ENCODE results near the gene VAC14.
"Not testable (repeated sequence)": the region's sequence is repeated elsewhere in the genome, so short reads cannot be mapped to it uniquely, and the experiment has no call there.

The VAC14 gene

DNA sequence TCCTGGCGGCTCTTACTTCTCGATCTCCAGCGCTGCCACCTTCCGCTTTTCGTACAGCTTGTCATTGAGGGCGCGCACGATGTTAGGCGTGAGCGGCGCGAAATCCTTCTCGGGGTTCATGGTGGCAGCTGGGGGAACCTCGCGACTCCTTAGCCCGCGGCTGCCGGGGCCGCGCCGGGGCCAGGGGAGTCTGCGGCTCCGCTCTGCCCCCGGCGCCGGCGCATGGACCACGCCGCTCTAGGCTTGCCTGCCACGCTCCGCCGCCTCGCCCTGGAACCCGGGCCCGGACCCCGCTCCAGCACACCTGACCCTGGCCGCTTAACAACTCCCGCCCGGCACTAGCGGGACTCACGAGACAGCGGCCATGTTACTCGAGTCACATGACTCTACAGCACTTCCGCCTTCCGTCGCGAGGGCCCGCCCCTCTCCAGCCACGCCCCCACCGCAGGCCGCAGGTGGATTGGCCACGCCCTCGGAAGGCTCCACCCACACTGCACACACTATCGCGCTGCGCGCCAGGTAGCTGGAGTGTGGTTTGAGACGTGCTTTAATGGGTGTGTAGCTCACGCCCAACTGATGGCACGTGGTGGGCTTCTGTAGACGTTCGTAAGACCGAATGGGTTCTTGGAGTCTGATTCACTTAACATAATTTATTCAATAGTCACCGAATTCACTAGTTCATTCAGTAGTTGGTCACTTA, at the start of gene VAC14:
VAC14 (minus strand) TSS at position 378 of the 700 bp plus-strand sequence; CDS start at position 120, 258 bp downstream.
- FAIRE-seq: peak; percentile 71

- FAIRE-seq: not testable (repeated sequence)
Measured at GRCh38 chr16:70823498-70824118, 22.6 kb upstream of the VAC14 start.

DNA sequence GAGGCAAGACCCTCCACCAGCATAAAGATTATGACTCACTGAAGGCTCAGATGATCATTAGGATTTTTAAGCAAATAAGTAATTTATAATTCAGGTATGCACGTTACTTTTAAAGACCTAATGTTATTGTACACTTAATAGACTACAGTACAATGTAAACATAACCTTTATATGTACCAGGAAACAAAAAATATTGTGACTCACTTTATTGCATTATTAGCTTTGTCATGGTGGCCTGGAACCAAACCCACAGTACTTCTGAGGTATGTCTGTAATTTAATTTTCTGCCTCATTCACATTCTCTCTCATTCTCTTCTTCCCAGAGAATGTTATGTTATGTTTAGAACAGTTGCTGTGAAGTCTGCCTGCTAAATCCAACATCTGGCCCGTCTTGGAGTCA, 21.8 kb upstream of the VAC14 start:
- FAIRE-seq: not testable (repeated sequence)

GRCh38 chr16:70818088-70818487, 17.1 kb upstream of the VAC14 start:
- not testable (repeated sequence) for FAIRE-seq

DNA sequence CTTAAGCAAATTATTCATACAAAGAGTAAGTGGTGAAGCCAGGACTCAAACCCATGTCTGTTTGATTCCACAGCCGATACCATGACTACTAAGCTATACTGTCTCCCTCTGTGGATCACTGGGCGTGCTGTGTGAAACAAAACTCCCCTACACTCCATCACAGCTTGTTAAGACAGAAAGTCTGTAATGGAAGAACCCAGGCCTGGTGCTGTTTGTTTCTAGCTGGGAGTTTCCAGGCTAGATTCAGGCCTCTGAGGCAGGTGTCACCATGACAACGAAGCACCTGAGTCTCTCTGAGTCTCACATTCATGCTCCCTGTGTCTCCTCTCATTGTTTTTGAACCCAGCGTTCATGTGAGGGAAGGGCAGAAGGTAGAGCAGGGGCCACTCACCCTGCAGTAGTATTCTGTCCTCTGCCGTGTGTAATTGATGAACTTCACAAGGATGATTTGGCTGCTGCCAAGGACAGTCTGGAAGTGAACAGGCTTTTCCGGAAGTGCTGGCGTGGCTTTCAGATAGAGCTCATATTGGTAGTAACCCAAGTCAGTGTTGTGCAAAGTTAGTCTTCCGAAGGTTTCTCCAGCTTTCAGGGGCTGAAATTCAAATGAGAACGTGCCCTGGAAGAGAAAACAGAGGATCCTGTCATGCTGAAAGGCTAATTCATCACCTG, 8.6 kb upstream of the VAC14 start:
- FAIRE-seq: no peak

GRCh38 chr16:70808371-70808770, 7.4 kb upstream of the VAC14 start:
- FAIRE-seq: no peak

DNA sequence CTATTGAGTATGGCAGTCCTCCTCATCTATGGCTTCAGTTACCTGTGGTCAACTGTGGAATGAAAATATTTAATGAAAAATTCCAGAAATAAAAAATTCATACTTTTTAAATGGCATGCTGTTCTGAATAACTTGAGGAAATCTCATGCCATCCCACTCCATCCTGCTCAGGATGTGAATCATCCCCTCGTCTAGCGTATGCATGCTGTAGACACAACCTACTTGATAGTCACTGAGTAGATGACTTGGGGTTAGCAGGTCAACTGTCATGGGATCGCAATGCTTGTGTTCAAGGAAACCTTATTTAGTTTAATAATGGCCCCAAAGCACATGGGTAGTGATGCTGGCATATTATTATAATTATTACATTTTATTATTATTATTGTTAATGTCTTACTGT, 4.8 kb upstream of the VAC14 start:
- FAIRE-seq: no peak

DNA sequence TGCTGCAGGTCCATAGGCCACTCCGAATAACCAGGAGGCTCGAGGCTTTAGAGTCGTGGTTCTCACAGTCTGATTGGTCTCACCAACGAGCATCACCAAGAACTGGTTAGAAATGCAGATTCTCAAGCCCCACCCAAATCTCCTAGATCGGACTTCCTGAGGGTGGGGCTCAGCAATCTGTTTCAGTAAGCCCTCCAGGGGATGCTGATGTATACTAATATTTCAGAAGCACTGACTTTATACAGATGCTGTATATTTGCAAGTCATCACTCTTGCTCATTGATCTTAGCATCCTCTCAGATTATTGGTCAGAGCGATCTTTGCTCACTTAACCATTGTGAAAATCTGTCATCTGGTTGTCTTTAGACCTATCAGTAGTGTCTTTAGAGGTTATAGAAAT, 4.4 kb upstream of the VAC14 start:
- FAIRE-seq: no peak

GRCh38 chr16:70804734-70805169, 3.8 kb upstream of the VAC14 start:
- FAIRE-seq: no peak

- no peak for FAIRE-seq
Measured at GRCh38 chr16:70804153-70804733, 3.3 kb upstream of the VAC14 start.

DNA sequence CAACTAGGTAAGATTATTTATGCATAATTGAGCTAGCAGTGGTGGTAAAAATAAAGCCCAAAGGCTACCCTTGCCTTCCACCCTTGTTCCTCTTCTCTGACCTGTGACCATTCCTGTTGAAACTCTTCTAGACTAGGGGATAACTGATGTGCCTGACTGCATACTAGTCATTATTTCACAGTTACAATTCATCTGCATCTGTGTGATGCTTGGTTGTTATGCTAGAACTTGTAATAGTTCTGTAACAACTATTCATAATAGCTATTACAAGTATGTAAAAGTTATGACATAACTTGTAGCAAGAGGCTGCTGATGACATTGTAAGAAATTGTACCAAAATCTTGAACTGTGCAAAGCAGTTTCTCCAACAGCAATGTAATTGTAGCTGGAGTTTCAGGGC, 2.4 kb upstream of the VAC14 start:
- no peak for FAIRE-seq

GRCh38 chr16:70801611-70802010, 653 bp upstream of the VAC14 start:
- no peak for FAIRE-seq

DNA sequence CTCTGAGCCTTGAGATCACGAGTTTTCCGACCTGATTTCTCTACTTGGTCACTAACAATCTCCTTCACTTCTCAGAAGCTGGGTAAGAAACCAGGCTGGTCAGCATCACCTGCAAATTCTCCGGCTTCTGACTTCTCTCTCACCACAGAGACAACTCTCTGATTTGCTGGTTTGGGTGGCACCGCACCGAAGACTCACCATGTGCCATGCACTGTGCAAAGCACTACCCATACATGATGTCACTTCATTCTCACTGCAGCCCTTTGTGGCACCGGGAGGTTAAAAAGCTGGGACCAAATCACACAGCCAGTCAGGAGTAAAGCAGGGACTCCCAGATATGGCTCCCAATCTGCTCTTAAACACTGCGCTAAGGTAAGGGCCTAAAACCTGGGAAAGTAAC, 647 bp downstream of the VAC14 start:
- no peak for FAIRE-seq

DNA sequence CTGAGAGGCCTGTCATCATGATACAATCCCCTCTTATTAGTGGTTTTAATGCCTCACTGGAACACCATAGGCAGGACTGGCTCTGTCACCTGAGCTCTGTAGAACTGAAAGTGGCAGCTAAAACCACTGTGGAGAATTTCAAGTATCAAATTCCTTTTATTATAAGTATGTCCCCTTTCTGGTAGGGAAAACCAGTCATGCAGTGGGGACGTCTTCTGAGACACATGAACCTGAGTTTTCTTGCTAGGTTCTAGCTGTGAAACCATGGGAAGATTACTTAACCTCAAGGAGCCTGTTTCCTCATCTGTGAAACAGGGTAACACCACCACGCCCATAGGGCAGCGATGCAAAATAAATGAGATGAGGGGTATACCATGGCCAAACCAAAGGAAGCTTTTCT, 4.7 kb downstream of the VAC14 start:
- no peak for FAIRE-seq

DNA sequence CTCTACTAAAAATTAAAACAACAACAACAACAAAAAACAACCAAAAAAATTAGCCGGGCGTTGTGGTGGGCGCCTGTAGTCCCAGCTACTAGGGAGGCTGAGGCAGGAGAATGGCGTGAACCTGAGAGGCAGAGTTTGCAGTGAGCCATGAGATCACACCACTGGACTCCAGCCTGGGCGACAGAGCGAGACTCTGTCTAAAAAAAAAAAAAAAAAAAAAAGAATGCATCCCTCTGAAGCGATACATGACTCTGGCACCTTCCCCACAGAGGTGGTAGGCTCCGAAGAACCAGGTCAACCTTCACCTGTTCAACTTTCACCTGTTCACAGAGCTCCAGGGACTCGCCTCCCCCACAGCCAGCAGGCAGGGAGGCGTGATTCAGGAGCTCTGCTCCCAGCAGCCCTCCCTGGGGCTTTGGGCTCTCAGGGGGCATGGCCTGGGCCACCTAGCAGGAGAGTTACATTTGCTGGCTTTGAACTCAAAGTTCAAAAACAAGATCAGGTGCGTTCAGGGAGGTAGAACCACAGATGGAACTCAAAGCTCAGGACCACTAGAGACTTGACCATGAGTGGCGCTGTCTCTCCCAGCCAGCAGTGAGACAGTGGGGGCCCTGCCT, 5.6 kb downstream of the VAC14 start:
- no peak for FAIRE-seq

DNA sequence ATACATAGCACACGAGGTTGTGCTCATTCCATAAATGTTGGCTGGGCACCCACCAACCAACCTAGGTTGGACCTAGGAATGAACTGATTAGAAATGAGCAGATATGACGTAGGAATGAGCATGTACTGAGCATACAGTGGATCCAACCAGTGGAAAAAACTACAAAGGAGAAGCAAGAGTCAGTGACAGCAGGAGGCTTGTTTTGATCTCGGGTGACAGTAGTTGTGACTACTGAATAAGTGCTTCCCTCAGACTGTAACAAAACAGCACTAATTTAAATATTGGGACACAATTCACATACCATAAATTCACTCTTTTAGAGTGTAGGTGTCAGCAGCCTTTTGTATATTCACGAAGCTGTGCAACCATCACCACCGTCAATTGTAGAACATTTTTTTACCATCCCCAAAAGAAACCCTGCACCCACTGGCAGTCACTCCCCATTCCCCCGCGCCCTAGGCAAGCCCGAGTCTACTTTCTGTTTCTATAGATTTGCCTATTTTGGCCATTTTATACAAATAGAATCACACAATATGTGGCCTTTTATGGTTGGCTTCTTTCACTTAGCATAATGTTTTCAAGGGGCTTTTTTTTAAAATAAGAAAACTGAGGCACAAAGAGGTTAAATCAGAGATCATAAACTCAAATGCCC, 7.0 kb downstream of the VAC14 start:
- no peak for FAIRE-seq

GRCh38 chr16:70790815-70791214, 10.1 kb downstream of the VAC14 start:
- FAIRE-seq: no peak

DNA sequence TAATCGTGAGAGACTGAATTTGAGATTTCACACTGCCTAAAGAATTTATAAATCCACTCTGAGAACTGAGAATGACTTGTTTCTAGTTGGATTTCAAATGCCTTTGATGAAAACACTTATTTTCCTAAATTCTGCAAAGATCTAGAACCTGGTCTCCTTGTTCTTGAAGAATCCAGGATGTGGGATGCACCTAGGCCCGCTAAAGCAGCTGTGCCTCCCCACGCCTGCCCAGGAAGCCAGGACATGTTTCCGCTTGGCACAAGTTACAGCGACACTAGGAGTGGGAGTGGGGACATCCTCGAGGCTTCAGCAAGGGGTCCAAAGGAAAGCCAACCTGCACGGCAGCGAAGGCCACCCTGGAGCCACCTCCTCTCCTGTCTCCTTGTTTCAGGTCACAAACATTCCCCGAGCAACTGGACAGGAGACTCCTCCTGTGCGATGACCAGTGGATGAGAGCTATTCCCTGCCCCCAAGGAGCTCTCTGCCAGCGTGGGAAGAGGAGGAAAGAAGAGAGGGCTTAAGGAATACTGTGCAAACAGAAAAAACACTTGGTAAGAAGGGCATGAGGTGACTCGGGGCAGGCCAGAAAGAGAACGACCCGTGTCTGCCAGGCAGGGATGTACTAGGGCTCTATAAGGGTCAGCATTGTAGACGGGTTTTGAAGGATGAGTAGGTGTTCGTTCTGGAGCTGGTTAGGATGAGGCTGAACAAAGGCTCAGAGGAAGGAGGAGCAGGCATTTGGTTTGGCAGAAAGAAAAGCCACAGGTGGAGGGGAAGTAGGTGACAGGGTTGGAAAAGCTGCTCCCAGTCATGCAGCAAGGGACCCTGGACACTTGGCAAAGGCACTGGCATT, 11.1 kb downstream of the VAC14 start:
- FAIRE-seq: no peak

DNA sequence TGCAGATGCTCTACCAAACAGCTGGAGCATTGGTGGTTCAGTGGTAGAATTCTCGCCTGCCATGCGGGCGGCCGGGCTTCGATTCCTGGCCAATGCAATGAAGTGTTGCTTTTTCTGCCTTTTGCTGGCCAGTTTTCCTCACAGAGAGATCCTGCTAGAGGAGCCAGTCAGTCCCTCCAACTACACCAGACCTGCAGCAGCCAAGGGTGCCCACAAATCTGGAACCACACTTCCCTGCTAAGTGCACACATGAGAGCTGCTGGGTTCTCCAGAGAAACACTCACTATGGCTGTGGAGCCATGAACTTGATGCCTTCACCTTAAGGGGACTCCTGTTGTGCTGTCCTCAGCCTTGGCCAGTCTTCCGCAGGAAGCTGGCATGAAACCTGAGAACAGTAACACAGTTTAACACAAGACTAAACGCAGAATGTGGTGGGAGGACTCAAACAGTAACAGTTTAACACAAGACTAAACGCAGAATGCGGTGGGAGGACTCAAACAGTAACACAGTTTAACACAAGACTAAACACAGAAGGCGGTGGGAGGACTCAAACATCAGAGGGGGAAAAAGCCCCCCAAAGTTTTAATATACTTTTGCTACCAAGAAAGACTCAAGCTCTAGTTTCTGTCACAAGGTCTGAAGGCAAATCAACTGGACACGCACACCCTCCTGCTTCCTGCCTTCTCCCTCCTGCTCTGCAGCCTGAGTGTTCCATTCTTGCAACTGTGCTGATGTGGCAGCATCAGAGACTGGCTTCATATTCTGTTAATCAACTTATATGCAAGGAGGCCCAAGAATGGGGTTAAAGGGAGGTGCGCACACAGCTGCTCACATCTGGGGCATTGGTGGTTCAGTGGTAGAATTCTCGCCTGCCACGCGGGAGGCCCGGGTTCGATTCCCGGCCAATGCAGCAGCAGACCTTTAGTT, 12.0 kb downstream of the VAC14 start:
- no peak for FAIRE-seq

DNA sequence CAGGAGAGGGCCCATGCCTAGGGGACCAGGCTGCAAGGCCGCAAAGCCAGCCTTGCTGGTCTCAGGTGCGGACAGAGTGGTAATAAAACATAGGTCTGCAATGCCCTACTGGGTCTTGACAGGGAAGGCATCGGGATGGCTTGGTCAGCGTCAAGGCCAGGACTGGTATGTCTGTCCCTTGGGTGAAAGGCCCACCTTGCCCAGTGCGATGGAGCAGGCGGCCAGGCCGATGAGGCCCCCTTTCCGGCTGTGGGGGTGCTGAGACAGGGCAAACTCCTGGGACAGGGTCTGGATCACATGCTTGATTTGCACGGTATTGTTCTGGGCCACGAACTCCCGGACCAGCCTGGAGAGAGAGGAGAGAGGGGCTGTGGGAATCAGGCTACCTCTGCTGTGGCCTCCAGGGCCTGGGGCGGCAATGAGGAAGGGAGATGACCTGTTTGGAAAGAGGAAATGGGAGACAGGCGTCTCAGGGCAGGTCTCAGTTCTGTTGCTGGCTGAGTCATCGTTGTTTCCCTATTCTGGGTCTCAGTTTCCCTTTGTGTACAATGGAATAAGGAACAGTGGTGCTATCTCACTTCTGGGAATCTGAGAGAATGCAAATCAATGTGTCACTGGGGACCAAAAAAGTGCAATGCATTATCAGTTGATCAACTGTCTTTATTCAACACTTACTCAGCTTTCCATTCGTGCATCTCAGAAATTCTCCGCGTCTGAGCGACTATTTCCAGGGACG, 14.8 kb downstream of the VAC14 start:
- no peak for FAIRE-seq

Measured in endometrium (tissue), 2 donors.